ENCODE measurements around the gene OTOG.

The OTOG gene

DNA sequence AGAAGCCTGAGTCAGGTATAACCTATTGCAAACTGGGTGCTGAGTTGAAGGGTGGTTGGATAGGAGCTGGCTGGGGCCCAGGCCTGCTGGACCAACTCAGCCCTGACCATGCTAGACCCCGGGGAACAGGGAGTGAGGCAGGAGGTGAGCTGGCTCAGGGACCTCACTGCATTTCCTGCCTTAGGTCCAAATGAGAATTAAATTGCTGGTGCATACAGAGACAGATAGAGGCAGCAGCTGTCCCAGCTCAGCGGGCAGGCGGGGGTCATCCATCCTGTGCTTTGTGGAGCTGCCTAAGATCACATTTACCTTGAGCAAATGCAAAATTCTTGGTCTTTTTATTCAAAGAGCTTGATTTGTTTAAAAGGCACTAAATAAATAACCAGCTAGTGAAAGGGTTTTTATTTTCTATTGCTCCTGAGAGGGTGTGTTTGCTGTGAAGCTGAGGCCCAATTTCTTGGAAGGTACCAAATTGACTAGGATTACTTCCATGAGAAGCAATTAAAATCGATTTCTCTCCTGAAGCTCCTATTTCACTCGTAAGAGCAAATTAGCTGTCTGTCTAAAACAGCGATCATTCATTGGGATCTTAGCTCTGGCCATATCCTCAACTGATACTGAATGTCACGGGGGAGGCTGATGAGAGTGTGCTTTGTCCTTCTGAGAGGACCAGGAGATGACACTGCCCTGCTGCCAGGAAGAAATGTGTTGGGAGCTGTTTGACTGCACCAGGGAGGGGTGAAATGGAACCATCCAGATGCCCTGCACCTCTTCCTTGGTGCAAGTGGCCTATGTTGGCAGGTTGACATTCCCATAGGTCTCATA lies 27.8 kb upstream of the OTOG start:
- TF ChIP-seq, protein P1, sequence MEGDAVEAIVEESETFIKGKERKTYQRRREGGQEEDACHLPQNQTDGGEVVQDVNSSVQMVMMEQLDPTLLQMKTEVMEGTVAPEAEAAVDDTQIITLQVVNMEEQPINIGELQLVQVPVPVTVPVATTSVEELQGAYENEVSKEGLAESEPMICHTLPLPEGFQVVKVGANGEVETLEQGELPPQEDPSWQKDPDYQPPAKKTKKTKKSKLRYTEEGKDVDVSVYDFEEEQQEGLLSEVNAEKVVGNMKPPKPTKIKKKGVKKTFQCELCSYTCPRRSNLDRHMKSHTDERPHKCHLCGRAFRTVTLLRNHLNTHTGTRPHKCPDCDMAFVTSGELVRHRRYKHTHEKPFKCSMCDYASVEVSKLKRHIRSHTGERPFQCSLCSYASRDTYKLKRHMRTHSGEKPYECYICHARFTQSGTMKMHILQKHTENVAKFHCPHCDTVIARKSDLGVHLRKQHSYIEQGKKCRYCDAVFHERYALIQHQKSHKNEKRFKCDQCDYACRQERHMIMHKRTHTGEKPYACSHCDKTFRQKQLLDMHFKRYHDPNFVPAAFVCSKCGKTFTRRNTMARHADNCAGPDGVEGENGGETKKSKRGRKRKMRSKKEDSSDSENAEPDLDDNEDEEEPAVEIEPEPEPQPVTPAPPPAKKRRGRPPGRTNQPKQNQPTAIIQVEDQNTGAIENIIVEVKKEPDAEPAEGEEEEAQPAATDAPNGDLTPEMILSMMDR (conservative IDR thresholded peaks at IDR 0.05; ENCODE audit: low read depth, low read length) = no peak
- H3K4me3 ChIP-seq (ENCODE audit: low read depth, low read length) = no peak overlapping the region
- no peak for DNase-seq (ENCODE audit: low read depth)

DNA sequence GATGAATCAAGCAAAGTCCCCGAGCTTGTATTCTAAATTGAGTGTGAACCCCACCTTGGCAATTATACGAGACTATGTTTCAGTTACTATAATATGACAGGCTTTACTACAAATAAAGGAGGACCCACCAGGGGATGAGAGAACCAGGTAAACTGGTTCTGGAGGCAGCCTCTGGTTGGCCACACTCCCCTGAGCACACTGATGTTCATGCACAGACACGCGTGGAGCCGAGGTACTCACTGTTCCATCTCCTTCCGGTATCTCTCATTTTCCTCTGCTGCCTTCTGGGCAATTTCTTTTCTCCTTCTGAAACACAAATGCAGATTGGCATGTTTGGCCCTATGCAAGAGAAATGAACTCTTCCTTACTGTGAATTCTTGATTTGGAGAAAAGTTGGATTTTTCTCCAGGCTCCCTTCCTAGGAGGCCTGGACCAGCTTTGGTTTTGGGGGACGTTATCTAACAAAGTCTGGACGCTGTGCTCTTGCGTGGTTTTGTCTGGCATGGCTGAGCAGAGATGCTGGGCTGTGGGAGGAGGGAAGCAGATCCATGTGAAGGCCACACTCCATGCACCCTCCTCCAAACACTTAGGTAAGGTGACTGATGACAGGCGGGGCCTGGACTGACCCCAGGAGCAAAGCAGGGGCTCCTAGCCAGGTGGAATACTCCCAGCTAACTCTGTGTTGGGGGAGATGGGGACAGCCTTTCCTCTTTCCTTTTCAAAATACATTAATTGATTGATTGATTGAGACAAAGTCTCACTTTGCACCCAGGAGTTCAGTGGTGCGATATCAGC lies 25.8 kb upstream of the OTOG start:
- DNase-seq (ENCODE audit: low read depth) = no peak
- TF ChIP-seq, protein P1 (conservative IDR thresholded peaks at IDR 0.05; ENCODE audit: low read depth, low read length) = no peak
- H3K4me3 ChIP-seq (ENCODE audit: low read depth, low read length) = no peak overlapping the region

DNA sequence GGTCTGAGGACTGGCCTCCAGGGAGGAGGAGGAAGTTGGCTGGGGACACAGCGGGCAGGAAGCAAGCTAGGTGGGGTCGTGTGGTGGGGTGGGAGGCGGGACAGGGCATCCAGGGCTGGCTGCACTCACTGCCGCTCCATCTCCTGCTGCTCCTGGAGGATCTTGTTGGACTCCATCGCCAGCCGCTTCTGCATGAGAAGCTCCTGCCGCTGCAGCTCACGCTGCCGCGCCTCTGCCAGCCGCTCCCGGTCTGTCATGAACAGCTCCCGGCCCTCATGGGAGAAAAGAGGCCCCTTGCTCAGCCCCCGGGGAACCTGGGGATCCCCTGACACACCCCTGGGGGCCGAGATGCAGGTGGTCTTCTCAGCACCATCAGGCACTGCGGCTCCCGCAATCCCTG lies 24.4 kb upstream of the OTOG start:
- TF ChIP-seq, protein P1 (conservative IDR thresholded peaks at IDR 0.05; ENCODE audit: low read depth, low read length) = no peak
- DNase-seq (ENCODE audit: low read depth) = no peak
- no peak overlapping the region for H3K4me3 ChIP-seq (ENCODE audit: low read depth, low read length)

DNA sequence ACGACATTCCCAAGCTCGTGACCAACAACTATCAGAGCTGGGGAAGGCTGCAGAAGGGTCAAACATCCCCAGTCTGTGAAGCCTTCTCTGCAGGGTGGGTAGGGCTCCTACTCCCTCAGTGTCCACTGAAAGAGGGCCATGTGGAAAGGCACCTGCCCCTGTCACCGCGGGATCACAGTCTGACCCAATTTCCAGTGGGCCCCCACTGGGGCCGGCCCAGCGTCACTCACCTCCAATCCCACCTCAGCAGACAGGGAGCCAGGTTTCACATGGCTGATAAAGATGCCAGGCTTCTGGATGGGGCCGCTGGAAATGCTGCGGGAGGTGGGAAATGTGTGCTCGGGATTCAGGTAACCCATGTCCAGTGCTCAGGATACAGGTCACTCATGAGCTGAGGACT lies 22.8 kb upstream of the OTOG start:
- H3K4me3 ChIP-seq (ENCODE audit: low read depth, low read length) = no peak overlapping the region
- TF ChIP-seq, protein P1 (conservative IDR thresholded peaks at IDR 0.05; ENCODE audit: low read depth, low read length) = no peak
- no peak for DNase-seq (ENCODE audit: low read depth)

DNA sequence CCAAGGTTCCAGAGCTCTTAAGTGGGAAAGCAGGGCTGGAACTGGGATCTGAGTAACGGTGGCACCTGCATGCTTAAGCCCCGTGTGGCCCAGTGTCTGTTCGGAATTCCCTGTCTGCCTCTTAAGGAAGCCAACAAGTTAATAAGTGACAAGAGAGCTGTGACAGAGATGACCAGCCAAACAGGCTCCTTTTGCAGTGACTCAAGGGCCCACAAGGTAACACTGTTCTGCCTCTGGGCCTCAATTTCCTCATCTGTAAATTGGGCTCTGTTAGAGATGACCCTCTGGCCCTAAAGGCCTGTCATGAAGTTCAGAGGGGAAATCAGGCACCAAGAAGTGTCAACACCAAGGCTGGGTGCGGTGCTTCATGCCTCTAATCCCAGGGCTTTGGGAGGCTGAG lies 21.5 kb upstream of the OTOG start:
- H3K4me3 ChIP-seq (ENCODE audit: low read depth, low read length) = no peak overlapping the region
- TF ChIP-seq, protein P1 (conservative IDR thresholded peaks at IDR 0.05; ENCODE audit: low read depth, low read length) = no peak
- no peak for DNase-seq (ENCODE audit: low read depth)

DNA sequence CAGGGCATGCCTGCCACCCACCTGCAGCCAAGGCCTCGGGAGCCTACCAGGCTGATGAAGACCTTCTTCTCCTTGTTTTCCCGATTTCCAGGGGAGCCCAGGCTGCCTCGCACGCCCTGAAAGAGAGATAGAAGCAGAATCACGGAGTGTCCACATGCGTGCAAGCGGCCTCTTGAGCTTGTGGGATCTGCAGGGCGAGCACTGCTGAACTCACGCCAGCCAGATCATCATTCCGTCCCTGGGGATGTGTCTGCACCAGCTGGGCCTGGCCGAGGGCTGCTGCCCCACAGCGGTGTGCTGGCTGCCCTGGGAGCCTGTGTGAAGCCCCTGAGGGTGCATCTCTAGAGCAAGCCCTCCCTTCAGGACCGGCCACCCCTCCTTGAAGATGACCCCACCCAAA lies 20.7 kb upstream of the OTOG start:
- TF ChIP-seq, protein P1 (conservative IDR thresholded peaks at IDR 0.05; ENCODE audit: low read depth, low read length) = no peak
- DNase-seq (ENCODE audit: low read depth) = no peak
- H3K4me3 ChIP-seq (ENCODE audit: low read depth, low read length) = no peak overlapping the region
